Progenitor cell of endocrine pancreas (in vitro differentiated cells): Measurements from ENCODE around the gene TEPSIN. TPM values are rescaled to one million over a fixed set of nuclear protein-coding genes. Genes with fewer than 3 reads are reported as not detected.

Source experiments
- DNase-seq: peaks from one replicate; pipeline ENCODE4 v3.0.0; 2021; ENCODE audit warnings: low spot score; ENCODE audit not compliant: unreplicated experiment
- H3K27ac Mint-ChIP-seq: 2 replicates; pipeline ENCODE4 v1.8.0; 2021; ENCODE audit warnings: mild to moderate bottlenecking, moderate library complexity, mixed read lengths
- H3K27me3 Mint-ChIP-seq: 2 replicates; pipeline ENCODE4 v1.8.0; 2021; ENCODE audit warnings: mixed read lengths
- H3K36me3 Mint-ChIP-seq: 2 replicates; pipeline ENCODE4 v1.8.0; 2022; ENCODE audit warnings: mixed read lengths; ENCODE audit not compliant: insufficient read depth
- H3K4me1 Mint-ChIP-seq: 2 replicates; pipeline ENCODE4 v1.8.0; 2021; ENCODE audit warnings: low read depth, mixed read lengths
- H3K4me3 Mint-ChIP-seq: 2 replicates; pipeline ENCODE4 v1.8.0; 2021; ENCODE audit warnings: low read depth, mild to moderate bottlenecking, moderate library complexity, mixed read lengths
- H3K9me3 Mint-ChIP-seq: 2 replicates; pipeline ENCODE4 v1.8.0; 2021; ENCODE audit warnings: low read depth, mixed read lengths
- total RNA-seq: library from RNA; stranded (reverse); gene quantifications from 2 replicates; pipeline ENCODE4 v1.2.1, GENCODE V29; 2021
- TF ChIP-seq, protein P1 (sequence below): fragments of 200-600 bp; sonication (generic); IDR thresholded peaks from one replicate; pipeline ENCODE4 v1.5.0; 2021; ENCODE audit warnings: antibody characterized with exemption, mild to moderate bottlenecking; ENCODE audit not compliant: unreplicated experiment

The TEPSIN gene
- total RNA-seq, 1 donor from 2014 or later = 63.2 TPM

DNA sequence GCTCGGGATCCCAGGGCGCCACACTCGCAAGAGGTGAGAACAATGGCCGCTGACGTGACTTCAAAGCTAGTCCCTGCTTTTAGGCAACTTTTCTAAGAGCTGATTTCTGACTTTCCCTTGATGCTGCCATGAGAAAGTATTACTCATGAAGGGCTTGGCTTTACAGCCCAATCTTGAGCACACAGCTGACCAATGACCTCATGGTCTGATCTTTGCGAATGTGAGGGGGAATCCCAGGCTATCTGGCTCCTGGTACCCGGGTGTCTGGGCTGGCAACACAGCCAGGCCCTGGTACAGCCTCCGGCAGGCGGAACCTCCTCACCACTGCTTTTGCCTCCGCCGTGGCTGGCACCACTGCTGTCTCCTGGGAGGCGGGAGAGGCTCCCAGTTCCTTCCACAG, 17.8 kb upstream of the TEPSIN start:
- H3K4me3 Mint-ChIP-seq = no peak overlapping the region
- TF ChIP-seq, protein P1, sequence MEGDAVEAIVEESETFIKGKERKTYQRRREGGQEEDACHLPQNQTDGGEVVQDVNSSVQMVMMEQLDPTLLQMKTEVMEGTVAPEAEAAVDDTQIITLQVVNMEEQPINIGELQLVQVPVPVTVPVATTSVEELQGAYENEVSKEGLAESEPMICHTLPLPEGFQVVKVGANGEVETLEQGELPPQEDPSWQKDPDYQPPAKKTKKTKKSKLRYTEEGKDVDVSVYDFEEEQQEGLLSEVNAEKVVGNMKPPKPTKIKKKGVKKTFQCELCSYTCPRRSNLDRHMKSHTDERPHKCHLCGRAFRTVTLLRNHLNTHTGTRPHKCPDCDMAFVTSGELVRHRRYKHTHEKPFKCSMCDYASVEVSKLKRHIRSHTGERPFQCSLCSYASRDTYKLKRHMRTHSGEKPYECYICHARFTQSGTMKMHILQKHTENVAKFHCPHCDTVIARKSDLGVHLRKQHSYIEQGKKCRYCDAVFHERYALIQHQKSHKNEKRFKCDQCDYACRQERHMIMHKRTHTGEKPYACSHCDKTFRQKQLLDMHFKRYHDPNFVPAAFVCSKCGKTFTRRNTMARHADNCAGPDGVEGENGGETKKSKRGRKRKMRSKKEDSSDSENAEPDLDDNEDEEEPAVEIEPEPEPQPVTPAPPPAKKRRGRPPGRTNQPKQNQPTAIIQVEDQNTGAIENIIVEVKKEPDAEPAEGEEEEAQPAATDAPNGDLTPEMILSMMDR = no peak
- H3K9me3 Mint-ChIP-seq = no peaks in the 10 kb centered on the region
- H3K4me1 Mint-ChIP-seq = peaks cover 5% of the 10 kb centered on the region
- no peak for DNase-seq
- H3K27ac Mint-ChIP-seq = no peak overlapping the region
- no peaks in the 10 kb centered on the region for H3K27me3 Mint-ChIP-seq
- peaks cover 9% of the 10 kb centered on the region for H3K36me3 Mint-ChIP-seq

DNA sequence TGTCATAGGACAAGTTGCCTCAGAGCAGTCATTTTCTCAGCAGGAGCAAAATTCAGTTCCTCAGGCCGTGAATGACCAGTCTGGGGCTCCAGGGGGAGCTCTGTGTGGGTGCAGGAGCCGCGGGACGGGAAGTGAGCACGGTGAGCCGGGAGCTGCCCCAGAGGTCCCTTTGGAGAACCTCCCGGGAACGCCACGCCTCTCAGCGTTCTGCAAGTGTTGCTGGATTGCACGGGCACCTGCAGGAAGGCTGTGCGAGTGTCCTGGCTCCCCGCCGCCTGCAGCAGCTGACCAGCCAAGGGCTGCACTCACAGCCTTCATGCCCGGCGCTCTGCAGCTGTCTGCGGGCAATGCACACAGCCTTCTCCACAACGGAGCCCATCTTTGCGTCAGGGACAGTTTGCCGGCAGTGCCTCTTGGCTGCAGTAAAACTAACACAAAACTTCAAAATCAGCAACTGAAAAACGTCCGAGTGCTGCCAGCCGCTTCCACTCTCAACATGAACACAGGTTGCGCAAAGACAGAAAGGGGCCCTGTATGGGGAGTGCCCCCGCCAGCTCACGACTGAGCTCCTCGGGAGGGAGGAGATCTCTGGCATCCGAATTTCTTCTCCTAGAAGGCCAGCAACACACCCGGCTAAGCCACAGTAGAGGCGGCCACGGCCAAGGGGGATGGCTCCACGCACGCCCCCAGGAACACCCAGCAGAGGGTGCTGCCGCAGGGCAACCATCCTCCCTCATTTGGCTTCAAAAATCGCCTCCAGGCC, 16.3 kb upstream of the TEPSIN start:
- H3K4me1 Mint-ChIP-seq = peaks cover 5% of the 10 kb centered on the region
- no peaks in the 10 kb centered on the region for H3K27me3 Mint-ChIP-seq
- H3K27ac Mint-ChIP-seq = peak overlapping the region; percentile 24
- no peaks in the 10 kb centered on the region for H3K9me3 Mint-ChIP-seq
- DNase-seq = peak; percentile 53
- TF ChIP-seq, protein P1 = peak; percentile 59
- H3K36me3 Mint-ChIP-seq = peaks cover 9% of the 10 kb centered on the region
- H3K4me3 Mint-ChIP-seq = no peak overlapping the region

DNA sequence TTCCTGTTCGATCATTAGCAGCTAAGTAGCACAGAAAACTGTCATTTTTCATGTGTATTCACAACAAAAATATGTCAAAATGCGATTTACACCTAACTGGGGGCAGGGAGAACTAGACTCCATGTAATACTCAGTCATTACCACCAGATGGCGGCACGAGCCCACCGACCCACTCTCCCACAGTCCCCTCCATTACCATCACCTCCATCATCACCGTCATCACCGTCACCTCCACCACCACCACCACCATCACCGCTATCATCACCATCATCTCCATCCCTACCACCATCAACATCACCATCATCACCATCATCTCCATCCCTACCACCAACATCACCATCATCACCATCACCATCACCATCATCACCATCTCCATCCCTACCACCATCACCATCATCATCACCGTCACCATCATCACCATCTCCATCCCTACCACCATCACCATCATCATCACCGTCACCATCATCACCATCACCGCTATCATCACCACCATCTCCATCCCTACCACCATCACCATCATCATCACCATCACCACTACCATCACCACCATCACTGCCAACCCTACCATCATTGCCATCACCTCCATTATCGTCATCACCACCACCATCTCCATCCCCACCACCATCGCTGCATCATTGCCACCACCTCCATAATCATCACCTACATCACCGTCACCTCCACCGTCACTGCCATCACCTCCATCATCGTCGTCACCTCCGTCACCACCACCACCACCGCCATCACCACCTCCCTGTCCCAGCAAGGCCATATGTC, 14.7 kb upstream of the TEPSIN start:
- Mint-ChIP-seq H3K4me1 (peaks cover 5% of the 10 kb centered on the region), H3K4me3 (no peak overlapping the region), H3K9me3 (no peaks in the 10 kb centered on the region), H3K27ac (no peak overlapping the region), H3K27me3 (no peaks in the 10 kb centered on the region), H3K36me3 (peaks cover 9% of the 10 kb centered on the region)
- TF ChIP-seq, protein P1 = peak; percentile 77
- no peak for DNase-seq

DNA sequence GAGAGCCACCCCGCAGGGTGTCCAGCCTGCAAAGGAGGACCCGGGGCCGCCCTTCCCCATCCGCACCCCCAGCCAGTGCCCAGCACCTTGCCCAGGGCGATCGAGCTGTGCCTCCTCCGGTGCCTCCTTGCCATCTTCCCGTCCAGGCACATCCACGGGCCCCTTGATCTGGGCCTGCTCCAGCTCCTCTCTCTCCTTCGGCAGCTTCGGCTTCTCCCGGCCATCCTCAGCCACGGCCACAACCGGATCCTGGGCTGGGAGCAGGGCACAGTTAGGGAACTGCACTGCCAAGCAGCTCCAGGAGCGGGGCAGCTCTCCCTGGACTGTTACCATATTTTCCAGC, 14.1 kb upstream of the TEPSIN start:
- TF ChIP-seq, protein P1 = no peak
- H3K36me3 Mint-ChIP-seq = peaks cover 9% of the 10 kb centered on the region
- H3K9me3 Mint-ChIP-seq = no peaks in the 10 kb centered on the region
- no peak overlapping the region for H3K27ac Mint-ChIP-seq
- peaks cover 5% of the 10 kb centered on the region for H3K4me1 Mint-ChIP-seq
- no peak for DNase-seq
- H3K4me3 Mint-ChIP-seq = no peak overlapping the region
- no peaks in the 10 kb centered on the region for H3K27me3 Mint-ChIP-seq

DNA sequence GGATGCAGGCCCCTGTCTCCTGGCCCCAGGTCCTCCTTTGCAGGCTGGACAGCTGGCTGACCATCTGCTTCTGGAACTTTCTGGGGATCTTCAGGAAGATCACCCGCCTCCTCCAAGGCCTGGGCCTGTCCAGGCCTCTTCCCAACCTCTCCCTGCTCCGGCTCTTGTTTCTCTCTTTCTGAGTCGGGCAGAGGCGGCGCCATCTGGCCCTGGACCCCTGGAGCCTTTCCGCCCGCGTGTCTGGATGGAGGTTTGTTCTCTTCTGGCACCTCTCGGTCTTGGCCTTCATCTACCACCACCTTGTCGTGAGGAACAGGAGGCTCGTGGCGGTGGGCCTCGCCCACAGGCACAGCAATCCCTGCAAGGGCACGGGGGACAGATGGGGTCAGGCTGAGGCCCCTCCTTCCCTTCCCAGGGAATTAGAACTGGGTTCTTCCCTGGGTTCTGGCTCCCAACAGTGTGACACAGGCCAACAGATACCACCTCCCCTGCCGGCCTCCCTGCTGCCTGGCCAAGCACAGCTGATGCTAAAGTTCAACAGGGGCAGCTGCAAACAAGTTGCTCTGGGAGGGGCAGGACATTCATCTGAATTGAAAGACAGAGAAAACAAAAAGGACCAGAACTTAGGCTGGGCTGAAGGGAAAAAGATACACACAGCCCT, 13.6 kb upstream of the TEPSIN start:
- no peak overlapping the region for H3K4me3 Mint-ChIP-seq
- TF ChIP-seq, protein P1 = no peak
- DNase-seq = no peak
- no peaks in the 10 kb centered on the region for H3K9me3 Mint-ChIP-seq
- H3K4me1 Mint-ChIP-seq = peaks cover 5% of the 10 kb centered on the region
- H3K27ac Mint-ChIP-seq = peak overlapping the region; percentile 6
- H3K36me3 Mint-ChIP-seq = peaks cover 9% of the 10 kb centered on the region
- H3K27me3 Mint-ChIP-seq = no peaks in the 10 kb centered on the region
